Measurements from ENCODE around the gene ZNF445. TPM values are rescaled to one million over a fixed set of nuclear protein-coding genes. Genes with fewer than 3 reads are reported as not detected.
"Not testable (repeated sequence)": the region's sequence is repeated elsewhere in the genome, so short reads cannot be mapped to it uniquely, and the experiment has no call there.

Gene ZNF445
- polyA plus RNA-seq, 12 donors: 12.4 to 22.4 (median 16.9) TPM; not detected in 1

GRCh38 chr3:44439499-44440295 is 37.8 kb downstream of the ZNF445 start:
- DNase-seq: peak; percentile 42

- DNase-seq: no peak
Measured at GRCh38 chr3:44437800-44438199, 39.7 kb downstream of the ZNF445 start.

- DNase-seq: no peak
Measured at GRCh38 chr3:44436181-44436580, 41.3 kb downstream of the ZNF445 start.

- DNase-seq: no peak
Measured at GRCh38 chr3:44434834-44435510, 42.5 kb downstream of the ZNF445 start.

- DNase-seq: no peak
Measured at GRCh38 chr3:44430466-44430865, 47.0 kb downstream of the ZNF445 start.

- DNase-seq: no peak
Measured at GRCh38 chr3:44429459-44429858, 48.0 kb downstream of the ZNF445 start.

GRCh38 chr3:44428910-44429309 is 48.6 kb downstream of the ZNF445 start:
- DNase-seq: no peak

- no peak for DNase-seq
Measured at GRCh38 chr3:44427683-44428082, 49.8 kb downstream of the ZNF445 start.

GRCh38 chr3:44424758-44425157 is 52.7 kb downstream of the ZNF445 start:
- DNase-seq: no peak

GRCh38 chr3:44421280-44421679 is 56.2 kb downstream of the ZNF445 start:
- DNase-seq: no peak

GRCh38 chr3:44420676-44421075 is 56.8 kb downstream of the ZNF445 start:
- DNase-seq: no peak

GRCh38 chr3:44419923-44420650 is 57.4 kb downstream of the ZNF445 start:
- no peak for DNase-seq

GRCh38 chr3:44419116-44419922 is 58.2 kb downstream of the ZNF445 start:
- DNase-seq: no peak

- DNase-seq: no peak
Measured at GRCh38 chr3:44418549-44418948, 58.9 kb downstream of the ZNF445 start.

GRCh38 chr3:44418118-44418517 is 59.4 kb downstream of the ZNF445 start:
- not testable (repeated sequence) for DNase-seq

GRCh38 chr3:44416031-44417030 is 61.1 kb downstream of the ZNF445 start:
- DNase-seq: no peak

GRCh38 chr3:44415421-44415820 is 62.0 kb downstream of the ZNF445 start:
- DNase-seq: no peak

- no peak for DNase-seq
Measured at GRCh38 chr3:44414517-44415090, 62.9 kb downstream of the ZNF445 start.

- no peak for DNase-seq
Measured at GRCh38 chr3:44412365-44412764, 65.1 kb downstream of the ZNF445 start.

GRCh38 chr3:44411031-44411645 is 66.3 kb downstream of the ZNF445 start:
- DNase-seq: no peak

All from muscle of arm (tissue), 12 donors.